A549 (cell line): Measurements from ENCODE around the gene CMC2. TPM values are rescaled to one million over a fixed set of nuclear protein-coding genes. Genes with fewer than 3 reads are reported as not detected.

Source experiments
- ATAC-seq, 2 experiments: fragments of 200-7000 bp in 1 of 2; fragments of >200 bp in 1 of 2; cut with Nextera tagmentation in 1 of 2; cut with Tn5 transposase in 1 of 2; 3 replicates each; pipeline versions ENCODE4 v1.8.0 to v1.9.1; 2018 to 2020; ENCODE audit warnings: mild to moderate bottlenecking in 1 of 2, moderate library complexity in 1 of 2
- CTCF ChIA-PET: fragments of 300-600 bp; sonication (Branson Sonifier 250); formaldehyde crosslinking; extraction: SDS; loops from one replicate; lab custom pipeline; 2021; ENCODE audit warnings: antibody characterized with exemption, inconsistent platforms; lab: Yijun Ruan, JAX
- POLR2A ChIA-PET: fragments of 350-600 bp; formaldehyde crosslinking; extraction: SDS; loops from one replicate; lab custom pipeline; 2021; ENCODE audit warnings: antibody characterized with exemption, inconsistent platforms; lab: Yijun Ruan, JAX
- DNase-seq, 2 experiments: peaks; one replicate each; pipeline versions ENCODE4 v3.0.0 to v3.0.0-alpha.2; 2011 to 2016; ENCODE audit warnings: low read depth in 1 of 2, low spot score in 1 of 2
- FAIRE-seq: peaks from 2 replicates; lab custom pipeline; 2011; peaks lifted over from hg19 to GRCh38; lab: Jason Lieb, UNC
- H3K27ac ChIP-seq, 2 experiments: fragments of >200 bp; sonication (Bioruptor Twin); formaldehyde crosslinking; 3 replicates each; pipeline ENCODE4 v1.5.1; 2016 to 2017
- H3K4me1 ChIP-seq: fragments of >200 bp; sonication (Bioruptor Twin); formaldehyde crosslinking; 3 replicates; pipeline ENCODE4 v1.6.1; 2016
- H3K4me2 ChIP-seq: fragments of >200 bp; sonication (Bioruptor Twin); formaldehyde crosslinking; 3 replicates; pipeline ENCODE4 v1.6.1; 2016
- H3K4me3 ChIP-seq: fragments of >200 bp; sonication (Bioruptor Twin); formaldehyde crosslinking; 3 replicates; pipeline ENCODE4 v1.5.1; 2016
- H3K9me3 ChIP-seq: fragments of >200 bp; sonication (Bioruptor Twin); formaldehyde crosslinking; 3 replicates; pipeline ENCODE4 v1.6.1; 2016
- ATOH8 ChIP-seq: fragments of 250-450 bp; sonication (Bioruptor Pico); IDR thresholded peaks from 2 replicates; pipeline ENCODE4 v1.5.0; 2020; ENCODE audit warnings: low read depth, mild to moderate bottlenecking, moderate library complexity
- BHLHE40 ChIP-seq: IDR thresholded peaks from 2 replicates; pipeline ENCODE4 v1.6.1; 2012; ENCODE audit warnings: low read depth, low read length, inconsistent platforms
- CBX8 ChIP-seq: fragments of 200-600 bp; sonication (generic); IDR thresholded peaks from 2 replicates; pipeline ENCODE4 v1.6.1; 2016
- CHD2 ChIP-seq: fragments of 150-350 bp; IDR thresholded peaks from 2 replicates; pipeline ENCODE4 v1.6.1; 2014; ENCODE audit warnings: low read length; ENCODE audit not compliant: partially characterized antibody
- CHD4 ChIP-seq: fragments of 200-600 bp; sonication (generic); IDR thresholded peaks from 2 replicates; pipeline ENCODE4 v1.6.1; 2016; ENCODE audit warnings: antibody characterized with exemption, mild to moderate bottlenecking, borderline replicate concordance
- CTCF ChIP-seq: fragments of >200 bp; sonication (Bioruptor Twin); formaldehyde crosslinking; IDR thresholded peaks from 3 replicates; pipeline ENCODE4 v1.5.1; 2016
- EHF ChIP-seq: fragments of 250-450 bp; sonication (Bioruptor Pico); IDR thresholded peaks from 2 replicates; pipeline ENCODE4 v1.5.0; 2020; ENCODE audit warnings: mild to moderate bottlenecking
- HDAC2 ChIP-seq: fragments of 200-600 bp; sonication (generic); IDR thresholded peaks from 2 replicates; pipeline ENCODE4 v1.6.1; 2016
- HOXB5 ChIP-seq: fragments of 250-450 bp; sonication (Bioruptor Pico); IDR thresholded peaks from 2 replicates; pipeline ENCODE4 v1.5.0; 2020; ENCODE audit warnings: mild to moderate bottlenecking, moderate library complexity
- JUN ChIP-seq, 2 experiments: fragments of >200 bp; sonication (Bioruptor Twin); formaldehyde crosslinking; IDR thresholded peaks; 2 replicates in 1 of 2; 3 replicates in 1 of 2; pipeline ENCODE4 v1.6.1; 2016 to 2017
- JUNB ChIP-seq: fragments of >200 bp; sonication (Bioruptor Twin); formaldehyde crosslinking; IDR thresholded peaks from 2 replicates; pipeline ENCODE4 v1.6.1; 2016
- KDM5A ChIP-seq: fragments of 200-600 bp; sonication (generic); IDR thresholded peaks from 2 replicates; pipeline ENCODE4 v1.6.1; 2016; ENCODE audit warnings: antibody characterized with exemption, mild to moderate bottlenecking
- MAFK ChIP-seq: fragments of 450-650 bp; IDR thresholded peaks from 2 replicates; pipeline ENCODE4 v1.6.1; 2014; ENCODE audit not compliant: partially characterized antibody
- MYC ChIP-seq: IDR thresholded peaks from 2 replicates; pipeline ENCODE4 v1.6.1; 2012; ENCODE audit warnings: mild to moderate bottlenecking, inconsistent platforms, low read length, improper control_type of control experiment, borderline replicate concordance
- POLR2AphosphoS2 ChIP-seq: conservative IDR thresholded peaks from 2 replicates; pipeline ENCODE4 v1.6.1; 2012; ENCODE audit warnings: low read length, improper control_type of control experiment, inconsistent platforms
- RCOR1 ChIP-seq: fragments of 150-350 bp; IDR thresholded peaks from 2 replicates; pipeline ENCODE4 v1.6.1; 2014; ENCODE audit warnings: antibody characterized with exemption, low read length, low read depth
- REST ChIP-seq: fragments of 200-600 bp; sonication (generic); IDR thresholded peaks from 2 replicates; pipeline ENCODE4 v1.6.1; 2016; ENCODE audit warnings: antibody characterized with exemption, mild to moderate bottlenecking, moderate library complexity
- TP53 ChIP-seq: fragments of 250-450 bp; sonication (Bioruptor Pico); IDR thresholded peaks from 2 replicates; pipeline ENCODE4 v1.5.0; 2021; ENCODE audit warnings: mild to moderate bottlenecking, moderate library complexity
- ZSCAN20 ChIP-seq: fragments of 250-450 bp; sonication (Bioruptor Pico); IDR thresholded peaks from 2 replicates; pipeline ENCODE4 v1.8.0; 2022; ENCODE audit warnings: mild to moderate bottlenecking, moderate library complexity
- WGBS: methylation state at CpG from one replicate; pipeline ENCODE4 v1.1.6; 2017; ENCODE audit errors: missing lambda C conversion rate; 5-methylcytosine and 5-hydroxymethylcytosine counted together
- polyA plus RNA-seq, 4 experiments: library from polyadenylated mRNA; depleted of rRNA in 3 of 4; stranded (reverse); fragments of >200 nt; fragmentation: RNase III in 1 of 4; extraction: RNeasy Plus Mini Kit Qiagen cat#74134 plus additional on column Dnase treatment in 1 of 4; gene quantifications; 2 replicates in 3 of 4; 3 replicates in 1 of 4; pipeline ENCODE4 v1.2.3, GENCODE V29; 2011 to 2017
- TF ChIP-seq, protein P1 (sequence below): fragments of >200 bp; sonication (Bioruptor Twin); formaldehyde crosslinking; IDR thresholded peaks from 3 replicates; pipeline ENCODE4 v1.6.1; 2016

The CMC2 gene
- polyA plus RNA-seq, 2 of the 4 experiments (the other 2 are of a cell fraction) = 143 to 207 TPM

GRCh38 chr16:81029930-81030604 is 23.4 kb upstream of the CMC2 start:
- no peak overlapping the region for H3K4me2 ChIP-seq
- DNase-seq (no peak), ATAC-seq (no peak), FAIRE-seq (no peak)
- TF ChIP-seq KDM5A (no peak), POLR2AphosphoS2 (no peak), BHLHE40 (no peak)
- 91% methylated on average over 11 of the region's 11 CpGs for WGBS
- H3K27ac ChIP-seq = no peak overlapping the region
- H3K4me1 ChIP-seq = no peaks in the 10 kb centered on the region
- CTCF ChIA-PET = interaction anchor here (1.7 to 2.3 kb wide), 2 partner anchors 10 to 26 kb away, joined by 4 to 5 read pairs; no protein-coding TSS in a partner anchor
- POLR2A ChIA-PET = no interaction called here
- H3K4me3 ChIP-seq = no peak overlapping the region
- no peaks in the 10 kb centered on the region for H3K9me3 ChIP-seq

DNA sequence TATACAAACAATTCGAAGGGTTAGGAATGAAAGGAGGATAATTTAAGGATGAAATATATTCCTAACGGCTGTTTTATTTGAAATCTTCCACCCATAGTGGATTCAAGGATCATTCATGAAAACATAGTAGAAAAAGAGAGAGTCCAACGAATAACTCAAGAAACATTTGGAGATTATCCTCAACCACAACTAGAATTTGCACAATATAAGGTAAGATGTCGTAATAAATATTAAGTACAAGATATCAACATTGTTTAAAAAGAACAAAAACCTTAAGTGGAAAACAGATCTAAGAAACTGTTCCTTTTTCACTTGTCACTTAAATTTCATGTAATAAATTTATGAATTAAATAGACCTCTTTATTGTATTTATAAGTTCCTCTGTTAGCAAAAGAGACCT is 19.7 kb upstream of the CMC2 start:
- TF ChIP-seq CHD2 (no peak), CHD4 (no peak), MYC (no peak), JUN (IDR thresholded peaks at IDR 0.05) (no peak), TP53 (CRISPR knock-in tag) (no peak), HDAC2 (no peak), MAFK (no peak), CBX8 (no peak), REST (no peak), RCOR1 (no peak), HOXB5 (CRISPR knock-in tag) (no peak), JUNB (no peak), BHLHE40 (no peak), ZSCAN20 (CRISPR knock-in tag) (no peak), EHF (CRISPR knock-in tag) (no peak), ATOH8 (no peak), CTCF (no peak)
- TF ChIP-seq, protein P1, sequence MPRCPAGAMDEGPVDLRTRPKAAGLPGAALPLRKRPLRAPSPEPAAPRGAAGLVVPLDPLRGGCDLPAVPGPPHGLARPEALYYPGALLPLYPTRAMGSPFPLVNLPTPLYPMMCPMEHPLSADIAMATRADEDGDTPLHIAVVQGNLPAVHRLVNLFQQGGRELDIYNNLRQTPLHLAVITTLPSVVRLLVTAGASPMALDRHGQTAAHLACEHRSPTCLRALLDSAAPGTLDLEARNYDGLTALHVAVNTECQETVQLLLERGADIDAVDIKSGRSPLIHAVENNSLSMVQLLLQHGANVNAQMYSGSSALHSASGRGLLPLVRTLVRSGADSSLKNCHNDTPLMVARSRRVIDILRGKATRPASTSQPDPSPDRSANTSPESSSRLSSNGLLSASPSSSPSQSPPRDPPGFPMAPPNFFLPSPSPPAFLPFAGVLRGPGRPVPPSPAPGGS = no peak
- H3K4me1 ChIP-seq = no peaks in the 10 kb centered on the region
- DNase-seq (no peak), FAIRE-seq (no peak), ATAC-seq (no peak)
- WGBS = 86% methylated on average over 4 of the region's 4 CpGs
- H3K9me3 ChIP-seq = no peaks in the 10 kb centered on the region
- no peak overlapping the region for H3K27ac ChIP-seq
- ChIA-PET POLR2A (no interaction called here), CTCF (interaction anchor here (6.8 kb wide), 1 partner anchor 9 kb away, joined by 38 read pairs; the partner anchor contains the start of gene ATMIN)
- no peak overlapping the region for H3K4me3 ChIP-seq
- H3K4me2 ChIP-seq = no peak overlapping the region
